ENCODE measurements around the gene LEMD2.

The LEMD2 gene

GRCh38 chr6:33818293-33818692 is 29.4 kb upstream of the LEMD2 start:
- DNase-seq: no peak

- DNase-seq: no peak
These were observed 28.6 kb upstream of the LEMD2 start for GRCh38 chr6:33817489-33817888.

GRCh38 chr6:33816911-33817310 is 28.0 kb upstream of the LEMD2 start:
- DNase-seq: no peak

- peak; percentile 43 for DNase-seq
These were observed 26.9 kb upstream of the LEMD2 start for GRCh38 chr6:33815854-33816253.

GRCh38 chr6:33813990-33814985 is 25.4 kb upstream of the LEMD2 start:
- no peak for DNase-seq

- no peak for DNase-seq
These were observed 24.4 kb upstream of the LEMD2 start for GRCh38 chr6:33813246-33813904.

- peak; percentile 61 for DNase-seq
These were observed 23.7 kb upstream of the LEMD2 start for GRCh38 chr6:33812669-33813068.

GRCh38 chr6:33809594-33809993 is 20.7 kb upstream of the LEMD2 start:
- DNase-seq: no peak

GRCh38 chr6:33808641-33809180 is 19.8 kb upstream of the LEMD2 start:
- no peak for DNase-seq

GRCh38 chr6:33807606-33808005 is 18.7 kb upstream of the LEMD2 start:
- no peak for DNase-seq

- DNase-seq: peak; percentile 26
These were observed 17.9 kb upstream of the LEMD2 start for GRCh38 chr6:33806841-33807240.

- DNase-seq: no peak
These were observed 14.7 kb upstream of the LEMD2 start, which contains the start of gene MLN for GRCh38 chr6:33803571-33804053. MLN (minus strand) TSS chr6:33804003; CDS start chr6:33801163, 2,840 bp downstream.

- no peak for DNase-seq
These were observed 13.4 kb upstream of the LEMD2 start for GRCh38 chr6:33802186-33802958.

GRCh38 chr6:33801611-33802010 is 12.7 kb upstream of the LEMD2 start:
- no peak for DNase-seq

GRCh38 chr6:33800248-33800969 is 11.5 kb upstream of the LEMD2 start:
- DNase-seq: no peak

- DNase-seq: no peak
These were observed 10.7 kb upstream of the LEMD2 start for GRCh38 chr6:33799454-33800113.

- no peak for DNase-seq
These were observed 9.5 kb upstream of the LEMD2 start for GRCh38 chr6:33798343-33798848.

GRCh38 chr6:33797626-33798342 is 8.9 kb upstream of the LEMD2 start:
- DNase-seq: no peak

- DNase-seq: peak; percentile 43
These were observed 6.1 kb upstream of the LEMD2 start for GRCh38 chr6:33794910-33795623.

- DNase-seq: no peak
These were observed 4.1 kb upstream of the LEMD2 start for GRCh38 chr6:33792981-33793380.
